ENCODE data around the gene ALG2. TPM values are rescaled to one million over a fixed set of nuclear protein-coding genes. Genes with fewer than 3 reads are reported as not detected.

Gene ALG2
- total RNA-seq, 1 donor from 2014 or later = 33.0 TPM

- no peak for TF ChIP-seq CTCF (IDR thresholded peaks at IDR 0.05)
- Mint-ChIP-seq H3K36me3 (ENCODE audit: unreplicated experiment) (no peaks in the 10 kb centered on the region), H3K27ac (ENCODE audit: unreplicated experiment) (no peak overlapping the region), H3K4me3 (ENCODE audit: unreplicated experiment) (no peak overlapping the region), H3K27me3 (ENCODE audit: unreplicated experiment) (peaks cover 20% of the 10 kb centered on the region), H3K4me1 (ENCODE audit: unreplicated experiment) (peaks cover 2% of the 10 kb centered on the region), H3K9me3 (ENCODE audit: unreplicated experiment) (no peaks in the 10 kb centered on the region)
- no peak for DNase-seq (ENCODE audit: extremely low spot score, unreplicated experiment)
Observed at GRCh38 chr9:99183616-99184015, 38.1 kb downstream of the ALG2 start.

GRCh38 chr9:99182356-99182755 is 39.4 kb downstream of the ALG2 start:
- no peak for TF ChIP-seq CTCF (IDR thresholded peaks at IDR 0.05)
- Mint-ChIP-seq H3K9me3 (ENCODE audit: unreplicated experiment) (no peaks in the 10 kb centered on the region), H3K4me3 (ENCODE audit: unreplicated experiment) (no peak overlapping the region), H3K27ac (ENCODE audit: unreplicated experiment) (no peak overlapping the region), H3K27me3 (ENCODE audit: unreplicated experiment) (peaks cover 9% of the 10 kb centered on the region), H3K4me1 (ENCODE audit: unreplicated experiment) (peaks cover 2% of the 10 kb centered on the region), H3K36me3 (ENCODE audit: unreplicated experiment) (no peaks in the 10 kb centered on the region)
- DNase-seq (ENCODE audit: extremely low spot score, unreplicated experiment) = no peak

GRCh38 chr9:99181621-99182020 is 40.1 kb downstream of the ALG2 start:
- peaks cover 6% of the 10 kb centered on the region for H3K27me3 Mint-ChIP-seq (ENCODE audit: unreplicated experiment)
- H3K9me3 Mint-ChIP-seq (ENCODE audit: unreplicated experiment) = no peaks in the 10 kb centered on the region
- H3K27ac Mint-ChIP-seq (ENCODE audit: unreplicated experiment) = no peak overlapping the region
- no peak overlapping the region for H3K4me3 Mint-ChIP-seq (ENCODE audit: unreplicated experiment)
- no peaks in the 10 kb centered on the region for H3K36me3 Mint-ChIP-seq (ENCODE audit: unreplicated experiment)
- peaks cover 2% of the 10 kb centered on the region for H3K4me1 Mint-ChIP-seq (ENCODE audit: unreplicated experiment)
- no peak for DNase-seq (ENCODE audit: extremely low spot score, unreplicated experiment)
- TF ChIP-seq CTCF (IDR thresholded peaks at IDR 0.05) = no peak

GRCh38 chr9:99181206-99181605 is 40.5 kb downstream of the ALG2 start:
- Mint-ChIP-seq H3K36me3 (ENCODE audit: unreplicated experiment) (no peaks in the 10 kb centered on the region), H3K27me3 (ENCODE audit: unreplicated experiment) (peaks cover 3% of the 10 kb centered on the region), H3K4me1 (ENCODE audit: unreplicated experiment) (peaks cover 2% of the 10 kb centered on the region), H3K4me3 (ENCODE audit: unreplicated experiment) (no peak overlapping the region), H3K27ac (ENCODE audit: unreplicated experiment) (no peak overlapping the region), H3K9me3 (ENCODE audit: unreplicated experiment) (no peaks in the 10 kb centered on the region)
- DNase-seq (ENCODE audit: extremely low spot score, unreplicated experiment) = no peak
- TF ChIP-seq CTCF (IDR thresholded peaks at IDR 0.05) = no peak

- TF ChIP-seq CTCF (IDR thresholded peaks at IDR 0.05) = no peak
- Mint-ChIP-seq H3K9me3 (ENCODE audit: unreplicated experiment) (no peaks in the 10 kb centered on the region), H3K4me3 (ENCODE audit: unreplicated experiment) (no peak overlapping the region), H3K4me1 (ENCODE audit: unreplicated experiment) (peaks cover 2% of the 10 kb centered on the region), H3K36me3 (ENCODE audit: unreplicated experiment) (no peaks in the 10 kb centered on the region), H3K27ac (ENCODE audit: unreplicated experiment) (no peak overlapping the region), H3K27me3 (ENCODE audit: unreplicated experiment) (peaks cover 3% of the 10 kb centered on the region)
- DNase-seq (ENCODE audit: extremely low spot score, unreplicated experiment) = no peak
Observed at GRCh38 chr9:99180662-99181061, 41.1 kb downstream of the ALG2 start.

Data from osteocyte (in vitro differentiated cells).